ENCODE data around the gene G6PC2. TPM values are rescaled to one million over a fixed set of nuclear protein-coding genes. Genes with fewer than 3 reads are reported as not detected.

Gene G6PC2
- polyA plus RNA-seq, 1 donor from 2014 or later, result not detected

GRCh38 chr2:168910330-168910729 lies 9.2 kb downstream of the G6PC2 start:
- no peaks in the 10 kb centered on the region for H3K36me3 ChIP-seq (ENCODE audit: insufficient read depth, low read length)
- H2AFZ ChIP-seq (ENCODE audit: low read depth, low read length), result no peak overlapping the region
- no peaks in the 10 kb centered on the region for H3K9me3 ChIP-seq (ENCODE audit: low read length)
- H4K20me1 ChIP-seq (ENCODE audit: insufficient read depth), result no peaks in the 10 kb centered on the region
- peak overlapping the region; percentile 57 for H3K4me2 ChIP-seq (ENCODE audit: low read length)
- peak overlapping the region; percentile 50 for H3K4me3 ChIP-seq (ENCODE audit: low read length)
- peaks cover 13% of the 10 kb centered on the region for H3F3A ChIP-seq (ENCODE audit: insufficient read depth, low read length, poor library complexity, severe bottlenecking)
- H3K9me2 ChIP-seq (ENCODE audit: insufficient read depth, low read length), result no peaks in the 10 kb centered on the region
- H3K27ac ChIP-seq (ENCODE audit: low read length), result peak overlapping the region; percentile 81
- peaks cover 3% of the 10 kb centered on the region for H3K27me3 ChIP-seq (ENCODE audit: insufficient read depth, low read depth, low read length)
- H3K79me2 ChIP-seq (replicated peaks; ENCODE audit: insufficient read depth, low read length), result no peaks in the 10 kb centered on the region
- peak overlapping the region; percentile 1 for H3K9ac ChIP-seq (ENCODE audit: low read length)
- peak; percentile 100 for TF ChIP-seq REST (IDR thresholded peaks at IDR 0.05; ENCODE audit: borderline replicate concordance)
- peak; percentile 44 for TF ChIP-seq MXI1 (conservative IDR thresholded peaks at IDR 0.05; ENCODE audit: poor library complexity, severe bottlenecking)
- no peak for TF ChIP-seq TAF1 (IDR thresholded peaks at IDR 0.05; ENCODE audit: low read depth)
- no peak for TF ChIP-seq EZH2 (IDR thresholded peaks at IDR 0.05; ENCODE audit: borderline replicate concordance, insufficient read depth, low read length, poor library complexity, severe bottlenecking)
- peak; percentile 34 for TF ChIP-seq RAD21 (conservative IDR thresholded peaks at IDR 0.05)
- peak; percentile 98 for TF ChIP-seq POLR2AphosphoS5 (IDR thresholded peaks at IDR 0.05)
- TF ChIP-seq CTCF (IDR thresholded peaks at IDR 0.05; ENCODE audit: poor library complexity, severe bottlenecking), result no peak
- peak; percentile 93 for TF ChIP-seq EP300 (conservative IDR thresholded peaks at IDR 0.05; ENCODE audit: poor library complexity, severe bottlenecking)
- TF ChIP-seq SMC3 (conservative IDR thresholded peaks at IDR 0.05; ENCODE audit: poor library complexity), result peak; percentile 19

- Histone ChIP-seq H4K20me1 (ENCODE audit: insufficient read depth) (no peaks in the 10 kb centered on the region), H3K79me2 (replicated peaks; ENCODE audit: insufficient read depth, low read length) (no peaks in the 10 kb centered on the region), H3K4me2 (ENCODE audit: low read length) (no peak overlapping the region), H3F3A (ENCODE audit: insufficient read depth, low read length, poor library complexity, severe bottlenecking) (peaks cover 13% of the 10 kb centered on the region), H3K4me3 (ENCODE audit: low read length) (no peak overlapping the region), H3K27ac (ENCODE audit: low read length) (no peak overlapping the region), H2AFZ (ENCODE audit: low read depth, low read length) (no peak overlapping the region), H3K36me3 (ENCODE audit: insufficient read depth, low read length) (no peaks in the 10 kb centered on the region), H3K9me2 (ENCODE audit: insufficient read depth, low read length) (no peaks in the 10 kb centered on the region), H3K27me3 (ENCODE audit: insufficient read depth, low read depth, low read length) (peaks cover 3% of the 10 kb centered on the region), H3K9me3 (ENCODE audit: low read length) (peaks cover 3% of the 10 kb centered on the region), H3K9ac (ENCODE audit: low read length) (no peak overlapping the region)
- TF ChIP-seq EZH2 (IDR thresholded peaks at IDR 0.05; ENCODE audit: borderline replicate concordance, insufficient read depth, low read length, poor library complexity, severe bottlenecking) (no peak), MXI1 (conservative IDR thresholded peaks at IDR 0.05; ENCODE audit: poor library complexity, severe bottlenecking) (no peak), RAD21 (conservative IDR thresholded peaks at IDR 0.05) (no peak), EP300 (conservative IDR thresholded peaks at IDR 0.05; ENCODE audit: poor library complexity, severe bottlenecking) (no peak), CTCF (IDR thresholded peaks at IDR 0.05; ENCODE audit: poor library complexity, severe bottlenecking) (no peak), SMC3 (conservative IDR thresholded peaks at IDR 0.05; ENCODE audit: poor library complexity) (no peak), REST (IDR thresholded peaks at IDR 0.05; ENCODE audit: borderline replicate concordance) (no peak), POLR2AphosphoS5 (IDR thresholded peaks at IDR 0.05) (no peak), TAF1 (IDR thresholded peaks at IDR 0.05; ENCODE audit: low read depth) (no peak)
Measured at GRCh38 chr2:168912466-168912865, 11.4 kb downstream of the G6PC2 start.
